ENCODE results near the gene CLEC10A. TPM values are rescaled to one million over a fixed set of nuclear protein-coding genes. Genes with fewer than 3 reads are reported as not detected.

The CLEC10A gene
- total and polyA plus RNA-seq, 10 of the 15 experiments (the other 5 are each of a cell fraction or from before 2014, with no cell fraction given), result not detected

DNA sequence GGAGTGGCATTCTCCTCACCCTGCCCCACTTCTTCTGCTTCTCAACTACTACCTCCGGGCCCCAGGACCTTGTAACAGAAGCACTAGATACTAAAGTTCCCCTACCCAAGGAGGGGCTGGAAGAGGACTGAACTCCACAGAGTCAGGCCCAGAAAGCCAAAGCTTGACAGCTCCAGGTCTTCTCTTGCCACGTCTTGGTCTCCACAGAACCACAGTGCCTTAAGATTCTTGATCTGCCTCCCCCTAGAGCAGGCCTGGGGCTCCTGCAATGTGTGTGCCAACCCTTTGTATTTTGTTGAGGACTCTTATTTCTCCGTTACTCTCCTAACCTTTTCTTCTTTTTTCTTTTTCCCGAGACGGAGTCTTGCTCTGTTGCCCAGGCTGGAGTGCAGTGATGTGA is 40.2 kb downstream of the CLEC10A start:
- no peaks in the 10 kb centered on the region; a peak in 1 of 4 replicates for H3K36me3 ChIP-seq (ENCODE audit: control insufficient read depth in 2 of 2, insufficient read depth in 2 of 2, low read length in 1 of 2)
- peaks cover 0 to 2% of the 10 kb centered on the region in 2 experiments; a peak in 2 of 4 replicates for H3K27me3 ChIP-seq (replicated peaks in 1 of 2; ENCODE audit: control insufficient read depth in 2 of 2, insufficient read depth in 2 of 2, low read length in 1 of 2)
- ChIA-PET CTCF (interaction anchor here (0.9 to 21.9 kb wide), 4 partner anchors 18 to 196 kb away, joined by 3 to 590 read pairs (median 4); no protein-coding TSS in a partner anchor), POLR2A (interaction anchor here (0.6 to 1.0 kb wide), 3 partner anchors 21 to 203 kb away, joined by 3 read pairs; partner anchors contain the start of gene GABARAP), RAD21 (ENCODE audit: unreplicated experiment) (interaction anchor here (0.6 to 2.1 kb wide), 3 partner anchors 12 to 93 kb away, joined by 3 to 8 read pairs (median 4); a partner anchor contains a TSS), SMC1A (ENCODE audit: uncharacterized antibody, unreplicated experiment) (interaction anchor here (0.9 kb wide), 1 partner anchor 13 kb away, joined by 3 read pairs; no protein-coding TSS in a partner anchor)
- peak overlapping the region; percentile 17; the same call in 1 of the 2 replicates for H3K4me2 ChIP-seq (ENCODE audit: control insufficient read depth, insufficient read depth)
- intact Hi-C loops (cut with micrococcal nuclease; ENCODE audit: unreplicated experiment) (loop anchor here (10.0 kb wide), 1 partner anchor 395 kb away; the partner anchor contains the start of genes FGF11 and TMEM102), in situ Hi-C loops (cut with MboI) (loop anchor here (5.0 to 25.0 kb wide), 2 partner anchors 257 to 522 kb away; partner anchors contain the start of genes SENP3 and TNFSF13)
- TF ChIP-seq TAF1 (IDR thresholded peaks at IDR 0.05; ENCODE audit: borderline replicate concordance, low read depth, low read length) (no peak), POLR2AphosphoS5 (IDR thresholded peaks at IDR 0.05; ENCODE audit: low read length) (no peak), ETV6 (conservative IDR thresholded peaks at IDR 0.05 in 1 of 2, IDR thresholded peaks at IDR 0.05 in 1 of 2; ENCODE audit: borderline replicate concordance in 1 of 2, low read depth in 1 of 2) (no peak), HDGF (IDR thresholded peaks at IDR 0.05) (no peak), PAX5 (IDR thresholded peaks at IDR 0.05; ENCODE audit: borderline replicate concordance, low read depth, low read length) (no peak), ASH2L (IDR thresholded peaks at IDR 0.05; ENCODE audit: borderline replicate concordance, low read depth) (no peak), SUZ12 (IDR thresholded peaks at IDR 0.05; ENCODE audit: unreplicated experiment) (no peak), KAT2A (conservative IDR thresholded peaks at IDR 0.05; ENCODE audit: control insufficient read depth, low read depth, low read length) (no peak), NFXL1 (IDR thresholded peaks at IDR 0.05; ENCODE audit: borderline replicate concordance) (no peak), MEF2A (IDR thresholded peaks at IDR 0.05; ENCODE audit: insufficient read depth, low read depth, low read length) (no peak), PAX8 (IDR thresholded peaks at IDR 0.05) (no peak), MTA2 (IDR thresholded peaks at IDR 0.05; ENCODE audit: low read depth) (no peak), NR2F1 (conservative IDR thresholded peaks at IDR 0.05) (no peak), SMAD5 (IDR thresholded peaks at IDR 0.05; ENCODE audit: low read depth) (no peak), KDM1A (IDR thresholded peaks at IDR 0.05; ENCODE audit: borderline replicate concordance) (no peak)
- TF ChIP-seq, protein P1, sequence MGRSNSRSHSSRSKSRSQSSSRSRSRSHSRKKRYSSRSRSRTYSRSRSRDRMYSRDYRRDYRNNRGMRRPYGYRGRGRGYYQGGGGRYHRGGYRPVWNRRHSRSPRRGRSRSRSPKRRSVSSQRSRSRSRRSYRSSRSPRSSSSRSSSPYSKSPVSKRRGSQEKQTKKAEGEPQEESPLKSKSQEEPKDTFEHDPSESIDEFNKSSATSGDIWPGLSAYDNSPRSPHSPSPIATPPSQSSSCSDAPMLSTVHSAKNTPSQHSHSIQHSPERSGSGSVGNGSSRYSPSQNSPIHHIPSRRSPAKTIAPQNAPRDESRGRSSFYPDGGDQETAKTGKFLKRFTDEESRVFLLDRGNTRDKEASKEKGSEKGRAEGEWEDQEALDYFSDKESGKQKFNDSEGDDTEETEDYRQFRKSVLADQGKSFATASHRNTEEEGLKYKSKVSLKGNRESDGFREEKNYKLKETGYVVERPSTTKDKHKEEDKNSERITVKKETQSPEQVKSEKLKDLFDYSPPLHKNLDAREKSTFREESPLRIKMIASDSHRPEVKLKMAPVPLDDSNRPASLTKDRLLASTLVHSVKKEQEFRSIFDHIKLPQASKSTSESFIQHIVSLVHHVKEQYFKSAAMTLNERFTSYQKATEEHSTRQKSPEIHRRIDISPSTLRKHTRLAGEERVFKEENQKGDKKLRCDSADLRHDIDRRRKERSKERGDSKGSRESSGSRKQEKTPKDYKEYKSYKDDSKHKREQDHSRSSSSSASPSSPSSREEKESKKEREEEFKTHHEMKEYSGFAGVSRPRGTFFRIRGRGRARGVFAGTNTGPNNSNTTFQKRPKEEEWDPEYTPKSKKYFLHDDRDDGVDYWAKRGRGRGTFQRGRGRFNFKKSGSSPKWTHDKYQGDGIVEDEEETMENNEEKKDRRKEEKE (IDR thresholded peaks at IDR 0.05), result no peak
- TF ChIP-seq, protein P2, sequence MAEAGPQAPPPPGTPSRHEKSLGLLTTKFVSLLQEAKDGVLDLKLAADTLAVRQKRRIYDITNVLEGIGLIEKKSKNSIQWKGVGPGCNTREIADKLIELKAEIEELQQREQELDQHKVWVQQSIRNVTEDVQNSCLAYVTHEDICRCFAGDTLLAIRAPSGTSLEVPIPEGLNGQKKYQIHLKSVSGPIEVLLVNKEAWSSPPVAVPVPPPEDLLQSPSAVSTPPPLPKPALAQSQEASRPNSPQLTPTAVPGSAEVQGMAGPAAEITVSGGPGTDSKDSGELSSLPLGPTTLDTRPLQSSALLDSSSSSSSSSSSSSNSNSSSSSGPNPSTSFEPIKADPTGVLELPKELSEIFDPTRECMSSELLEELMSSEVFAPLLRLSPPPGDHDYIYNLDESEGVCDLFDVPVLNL (IDR thresholded peaks at IDR 0.05; ENCODE audit: low read depth, low read length), result no peak
- FAIRE-seq (no peak), ATAC-seq (no peak), DNase-seq (ENCODE audit: low read depth, low spot score) (no peak)
- H3K4me3 ChIP-seq, result no peak overlapping the region
- H3K9me3 ChIP-seq (replicated peaks; ENCODE audit: control insufficient read depth, insufficient read depth, low read length), result no peaks in the 10 kb centered on the region
- H3K4me1 ChIP-seq (ENCODE audit: control insufficient read depth, insufficient read depth, low read length), result peaks cover 21% of the 10 kb centered on the region
- no peak overlapping the region for H2AFZ ChIP-seq (ENCODE audit: control insufficient read depth, low read depth, low read length)
- 0 out of 2 replicates have a peak overlapping the region, but pooled peaks have one; percentile 44 for H3K27ac ChIP-seq (ENCODE audit: control insufficient read depth, insufficient read depth)
- 73% methylated on average over 5 of the region's 5 CpGs for WGBS (ENCODE audit: insufficient coverage, insufficient replicate concordance, low lambda C conversion rate, missing lambda C conversion rate)
- no peaks in the 10 kb centered on the region for H4K20me1 ChIP-seq (ENCODE audit: control insufficient read depth, insufficient read depth)
- no TSS peak for BruUV-seq (replicated peaks)
- peak overlapping the region; percentile 4; the same call in 1 of the 2 replicates for H3K9ac ChIP-seq (ENCODE audit: control insufficient read depth, insufficient read depth, low read length)
- peaks cover 16% of the 10 kb centered on the region for H3K79me2 ChIP-seq (ENCODE audit: control insufficient read depth, insufficient read depth, low read length)
